NB4 (cell line): ENCODE data around the gene EXOC1L.

Experiments
- MAX ChIP-seq: IDR thresholded peaks from 2 replicates; pipeline ENCODE4 v1.6.1; 2011; ENCODE audit warnings: low read depth, low read length
- POLR2A ChIP-seq: IDR thresholded peaks from 2 replicates; pipeline ENCODE4 v1.6.1; 2011; ENCODE audit warnings: mild to moderate bottlenecking; ENCODE audit not compliant: insufficient read length; ENCODE audit errors: extremely low read depth
- TF ChIP-seq, protein P1 (sequence below): IDR thresholded peaks from one replicate; pipeline ENCODE4 v1.5.1; 2012; ENCODE audit warnings: low read depth, low read length

- TF ChIP-seq MAX (no peak), POLR2A (no peak)
- TF ChIP-seq, protein P1, sequence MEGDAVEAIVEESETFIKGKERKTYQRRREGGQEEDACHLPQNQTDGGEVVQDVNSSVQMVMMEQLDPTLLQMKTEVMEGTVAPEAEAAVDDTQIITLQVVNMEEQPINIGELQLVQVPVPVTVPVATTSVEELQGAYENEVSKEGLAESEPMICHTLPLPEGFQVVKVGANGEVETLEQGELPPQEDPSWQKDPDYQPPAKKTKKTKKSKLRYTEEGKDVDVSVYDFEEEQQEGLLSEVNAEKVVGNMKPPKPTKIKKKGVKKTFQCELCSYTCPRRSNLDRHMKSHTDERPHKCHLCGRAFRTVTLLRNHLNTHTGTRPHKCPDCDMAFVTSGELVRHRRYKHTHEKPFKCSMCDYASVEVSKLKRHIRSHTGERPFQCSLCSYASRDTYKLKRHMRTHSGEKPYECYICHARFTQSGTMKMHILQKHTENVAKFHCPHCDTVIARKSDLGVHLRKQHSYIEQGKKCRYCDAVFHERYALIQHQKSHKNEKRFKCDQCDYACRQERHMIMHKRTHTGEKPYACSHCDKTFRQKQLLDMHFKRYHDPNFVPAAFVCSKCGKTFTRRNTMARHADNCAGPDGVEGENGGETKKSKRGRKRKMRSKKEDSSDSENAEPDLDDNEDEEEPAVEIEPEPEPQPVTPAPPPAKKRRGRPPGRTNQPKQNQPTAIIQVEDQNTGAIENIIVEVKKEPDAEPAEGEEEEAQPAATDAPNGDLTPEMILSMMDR, result no peak
These were observed 11.1 kb downstream of the EXOC1L start for GRCh38 chr4:55830716-55831115.
